GM19035 (cell line): ENCODE measurements around the gene VAMP3.
"Not testable (repeated sequence)": the region's sequence is repeated elsewhere in the genome, so short reads cannot be mapped to it uniquely, and the experiment has no call there.

Source experiments
- ATAC-seq: cut with Tn5 transposase; IDR thresholded peaks from one replicate; pipeline ENCODE4 v1.9.1; 2021; ENCODE audit not compliant: unreplicated experiment

Gene VAMP3

DNA sequence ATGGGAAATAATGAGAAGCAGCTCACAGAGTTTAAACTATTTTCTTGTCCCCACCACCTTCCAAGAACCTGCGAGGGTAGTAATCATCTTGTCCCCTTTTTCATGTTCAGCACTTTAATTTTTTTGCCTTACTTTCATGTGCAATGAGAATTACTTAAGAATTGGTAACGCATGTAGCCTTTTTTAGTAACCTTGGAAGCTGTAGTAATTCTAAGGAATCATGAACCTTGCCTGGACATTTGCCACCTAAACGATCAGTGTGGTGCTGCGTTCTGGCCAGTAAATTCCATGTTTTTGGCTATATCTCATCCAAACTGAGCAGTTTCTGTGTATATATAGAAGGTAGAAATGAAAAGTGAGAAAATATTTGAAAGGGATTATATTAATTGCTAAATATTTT is 3.9 kb upstream of the VAMP3 start:
- ATAC-seq, result no peak

- no peak for ATAC-seq
Observed at GRCh38 chr1:7768583-7768982, 2.5 kb upstream of the VAMP3 start.

DNA sequence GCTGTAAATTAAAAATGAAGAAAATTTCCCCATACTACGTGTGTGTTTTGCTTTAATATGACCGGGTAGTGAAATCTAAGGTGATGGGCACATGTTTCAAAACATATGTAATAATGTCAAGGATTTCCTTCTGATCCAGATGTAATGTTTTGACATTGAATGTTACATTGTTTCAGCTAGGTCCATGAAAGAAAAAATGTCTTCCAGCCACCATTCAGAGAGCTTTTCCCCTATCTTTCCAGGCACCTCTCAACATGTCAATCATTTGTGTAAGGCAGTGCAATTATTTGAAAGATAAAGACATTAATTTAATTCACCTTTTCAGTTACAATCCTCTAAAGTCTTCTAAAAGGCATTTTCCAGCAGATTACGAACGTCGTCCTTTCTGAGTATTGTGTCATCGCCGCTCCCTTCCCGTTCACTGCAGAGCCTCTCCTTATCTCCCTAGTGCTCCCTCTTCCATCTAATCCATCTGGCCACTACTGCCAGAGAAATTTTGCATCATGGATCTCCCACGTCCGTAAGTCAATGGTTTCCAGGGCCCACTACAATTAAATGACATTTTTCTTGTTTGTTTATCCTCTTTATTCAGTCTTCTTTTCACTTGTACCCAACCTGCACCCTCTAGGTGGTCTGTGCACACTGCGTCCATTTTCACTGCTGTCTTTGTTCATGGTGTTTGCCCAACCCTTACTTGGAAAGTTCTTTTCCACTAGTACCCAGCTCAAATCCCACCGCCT is 1.3 kb upstream of the VAMP3 start:
- ATAC-seq, result no peak

DNA sequence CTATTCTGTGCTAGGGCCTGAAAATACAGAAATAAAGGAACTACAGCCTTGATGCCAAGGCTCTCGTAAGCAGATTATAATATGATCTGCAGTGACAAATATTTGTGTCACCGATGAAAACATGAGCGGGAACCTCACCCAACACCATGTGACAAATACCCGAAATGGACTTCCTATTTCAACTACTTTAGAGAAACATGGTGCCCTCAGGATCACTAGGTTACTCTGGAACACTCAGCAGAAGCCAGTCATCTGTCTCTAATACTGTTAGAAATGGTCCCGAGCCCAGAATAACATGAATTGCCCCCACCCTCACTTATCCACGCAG is 463 bp upstream of the VAMP3 start:
- ATAC-seq, result no peak

DNA sequence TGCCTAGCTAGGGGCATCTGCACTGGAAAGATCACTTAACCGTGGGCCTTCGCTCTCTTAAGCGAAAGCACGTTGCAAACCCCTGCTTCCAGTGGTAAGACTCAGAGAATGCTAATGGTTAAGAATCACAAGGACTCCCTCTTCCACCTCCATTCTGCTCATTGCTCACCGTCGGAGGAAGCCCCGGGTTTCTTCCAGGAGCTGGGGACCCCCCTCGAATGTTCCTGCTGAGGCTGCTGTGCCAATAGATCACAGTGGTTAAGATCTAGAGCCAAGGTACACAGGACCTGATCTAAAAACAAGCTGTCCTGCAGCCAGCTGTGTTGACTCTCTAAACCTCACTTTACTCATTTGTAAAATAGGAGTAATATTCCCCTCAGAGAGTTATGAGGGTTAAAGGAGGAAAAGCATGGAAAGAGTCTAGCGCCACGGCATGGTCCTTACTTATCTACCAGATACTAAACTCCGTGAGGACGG is 765 bp downstream of the VAMP3 start:
- no peak for ATAC-seq

GRCh38 chr1:7777591-7777990 is 6.5 kb downstream of the VAMP3 start:
- ATAC-seq, result no peak

DNA sequence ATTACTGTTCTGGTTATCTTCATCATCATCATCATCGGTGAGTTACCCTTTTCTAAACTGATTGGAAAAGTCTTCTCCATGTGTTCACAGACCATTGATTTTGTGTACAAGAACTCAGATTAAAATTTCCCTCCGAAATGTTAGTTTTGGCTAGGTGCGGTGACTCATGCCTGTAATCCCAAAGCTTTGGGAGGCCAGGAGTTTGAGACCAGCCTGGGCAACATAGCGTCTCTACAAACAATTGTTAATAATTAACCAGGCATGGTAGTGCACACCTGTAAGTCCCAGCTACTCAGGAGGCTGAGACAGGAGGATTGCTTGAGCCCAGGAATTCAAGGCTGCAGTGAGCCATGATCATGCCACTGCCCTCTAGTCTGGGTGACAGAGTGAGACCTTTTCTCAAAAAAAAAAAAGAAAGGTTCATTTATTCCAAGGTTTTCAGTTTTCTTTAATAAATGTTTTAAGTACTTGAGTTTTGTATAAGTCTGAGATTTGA is 7.1 kb downstream of the VAMP3 start:
- ATAC-seq, result no peak

DNA sequence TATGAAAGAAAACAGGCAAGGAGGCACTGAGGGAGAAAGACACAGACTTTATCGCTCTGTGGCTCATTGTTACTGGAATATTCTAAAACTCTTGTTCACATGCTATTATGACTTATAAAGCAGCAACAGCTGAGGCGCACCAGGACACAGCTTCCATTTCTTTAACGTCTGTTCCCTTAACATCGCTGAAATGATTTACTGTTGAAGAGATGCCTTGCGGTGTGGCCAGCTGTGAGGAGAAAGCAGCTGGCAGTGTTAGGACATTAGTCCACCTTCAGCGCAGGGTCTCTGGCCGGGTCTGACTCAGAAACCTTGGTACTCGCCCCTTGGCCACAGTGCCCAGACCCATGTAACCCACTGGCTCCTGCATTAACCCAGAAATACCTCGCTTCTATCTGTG is 9.9 kb downstream of the VAMP3 start:
- ATAC-seq, result no peak

DNA sequence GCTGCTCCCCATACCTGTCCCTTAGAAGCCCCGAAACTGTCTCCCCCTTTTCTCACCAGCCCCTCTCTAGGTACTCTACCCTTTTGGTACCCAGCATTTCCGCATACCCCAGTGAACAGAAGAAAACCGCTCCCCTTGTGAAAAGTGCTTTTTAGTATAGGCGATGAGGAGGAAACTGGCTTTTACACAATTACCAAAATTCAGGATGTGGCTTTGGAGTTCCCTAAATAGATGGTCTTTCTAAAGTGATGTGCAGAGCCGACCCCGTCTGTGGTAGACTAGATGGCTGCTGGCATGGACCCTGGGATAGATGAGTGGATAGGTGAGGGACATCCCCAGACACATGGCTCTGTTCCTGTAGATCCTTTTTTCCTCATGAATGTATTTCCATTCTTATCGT is 10.4 kb downstream of the VAMP3 start:
- no peak for ATAC-seq

DNA sequence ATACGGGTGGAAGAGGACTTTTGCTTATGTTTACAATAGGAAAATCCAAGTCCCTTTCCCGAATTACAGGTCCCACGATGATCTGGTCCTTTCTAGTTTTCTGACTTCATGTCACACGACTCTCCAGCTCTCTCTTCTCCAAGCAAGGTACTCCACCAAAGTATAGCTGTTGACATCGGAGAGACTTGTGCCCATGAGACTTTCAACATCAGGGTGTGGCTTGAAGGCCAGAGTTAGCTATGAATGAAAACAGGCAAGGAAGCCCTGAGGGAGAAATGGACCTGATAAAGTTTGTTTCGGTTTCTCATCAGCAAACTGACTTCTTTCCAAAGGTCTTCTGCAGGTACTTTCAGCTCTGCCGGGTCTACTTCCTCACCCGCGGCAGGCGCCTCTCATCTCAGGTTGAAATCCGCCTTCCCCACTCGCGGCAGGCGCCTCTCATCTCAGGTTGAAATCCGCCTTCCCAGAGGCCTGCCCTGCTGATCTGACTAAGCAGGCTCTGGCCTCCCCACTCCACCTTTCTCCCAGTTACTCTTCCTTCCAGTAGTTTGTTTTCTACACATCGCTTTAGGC is 10.9 kb downstream of the VAMP3 start:
- no peak for ATAC-seq

GRCh38 chr1:7783178-7783711 is 12.1 kb downstream of the VAMP3 start:
- ATAC-seq, result no peak

GRCh38 chr1:7783826-7784491 is 12.9 kb downstream of the VAMP3 start, which contains the start of gene PER3:
PER3 (plus strand) TSS chr1:7784291; CDS start chr1:7784878, 587 bp downstream.
- ATAC-seq, result peak; percentile 94

- no peak for ATAC-seq
Observed at GRCh38 chr1:7784492-7785071, 13.5 kb downstream of the VAMP3 start.

DNA sequence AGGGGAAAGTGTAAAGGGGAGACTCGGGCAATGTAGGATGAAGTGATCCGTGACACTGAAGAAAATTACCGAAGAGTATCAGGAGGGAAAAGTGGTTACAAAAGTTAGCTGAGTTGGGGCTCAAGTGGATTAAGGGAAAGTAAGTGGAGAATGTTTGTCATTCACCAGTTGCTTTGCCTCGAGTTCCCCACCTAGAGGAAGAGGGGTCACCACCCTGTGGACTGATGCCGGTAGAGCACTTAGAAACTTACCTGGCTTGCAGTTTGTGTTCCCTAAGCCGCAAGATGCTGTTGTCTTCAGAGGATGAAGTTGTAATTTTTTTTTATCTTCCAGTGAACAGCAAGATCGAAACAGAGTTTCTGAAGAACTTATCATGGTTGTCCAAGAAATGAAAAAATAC is 14.0 kb downstream of the VAMP3 start:
- ATAC-seq, result no peak

GRCh38 chr1:7786795-7787194 is 15.7 kb downstream of the VAMP3 start:
- ATAC-seq, result no peak

- no peak for ATAC-seq
Observed at GRCh38 chr1:7789828-7790227, 18.7 kb downstream of the VAMP3 start.

DNA sequence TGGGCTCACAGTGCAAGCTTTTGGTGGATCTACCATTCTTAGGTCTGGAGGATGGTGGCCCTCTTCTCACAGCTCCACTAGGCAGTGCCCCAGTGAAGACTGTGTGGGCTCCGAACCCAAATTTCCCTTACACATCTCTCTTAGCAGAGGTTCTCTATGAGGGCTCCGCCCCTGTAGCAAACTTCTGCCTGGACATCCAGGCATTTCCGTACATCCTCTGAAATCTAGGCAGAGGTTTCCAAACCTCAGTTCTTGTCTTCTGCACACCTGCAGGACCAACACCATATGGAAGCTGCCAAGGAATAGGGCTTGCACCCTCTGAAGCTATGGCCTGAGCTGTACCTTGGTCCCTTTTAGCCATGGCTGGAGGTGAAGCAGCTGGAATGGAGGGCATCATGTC is 19.9 kb downstream of the VAMP3 start:
- not testable (repeated sequence) for ATAC-seq

DNA sequence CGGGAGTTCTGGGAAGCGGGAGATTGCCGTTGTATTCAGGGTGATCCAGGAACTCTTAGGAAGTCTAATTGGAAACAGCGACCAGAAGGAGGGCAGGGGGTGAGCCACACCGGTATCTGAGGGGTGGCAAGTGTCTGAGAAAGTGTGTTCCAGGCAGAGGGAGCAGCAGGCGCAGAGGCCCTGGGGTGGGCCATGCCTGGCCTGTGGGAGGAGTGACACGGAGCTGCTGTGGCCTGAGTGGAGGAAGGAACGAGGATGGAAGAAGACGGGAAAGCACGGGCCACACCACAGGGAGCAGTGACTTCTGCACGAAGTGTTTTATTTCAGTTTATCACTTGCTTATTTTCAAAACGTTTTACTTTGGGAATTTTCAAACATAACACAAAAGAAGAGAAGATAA is 24.3 kb downstream of the VAMP3 start:
- no peak for ATAC-seq

- ATAC-seq, result no peak
Observed at GRCh38 chr1:7805460-7805859, 34.4 kb downstream of the VAMP3 start.

DNA sequence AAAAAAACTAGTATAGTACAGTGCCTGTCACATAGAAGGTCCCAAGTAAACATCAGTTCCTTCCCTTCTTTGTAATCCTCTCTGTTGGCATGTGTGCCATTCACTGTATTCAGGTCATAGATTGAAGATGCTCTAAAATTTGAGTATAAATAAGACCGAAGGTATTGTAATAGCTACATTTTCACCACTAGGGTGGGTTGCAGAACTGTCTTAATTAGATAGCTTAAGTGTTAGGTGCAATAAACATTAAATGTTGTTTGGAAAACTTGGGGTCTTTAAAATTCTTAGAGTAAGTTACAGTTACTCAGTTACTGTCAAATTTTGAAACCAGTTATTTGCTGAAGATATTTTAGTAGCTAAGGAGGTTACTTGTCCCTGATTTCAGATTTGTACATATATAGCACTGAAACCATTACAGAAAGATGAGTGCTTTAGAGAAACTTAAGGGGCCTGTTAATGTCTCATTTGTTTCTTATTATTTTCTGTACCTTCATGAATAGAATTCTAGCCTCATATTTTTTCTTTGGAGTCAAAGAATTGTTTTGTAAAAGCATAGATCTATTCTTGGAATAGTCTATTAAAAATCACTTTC is 37.3 kb downstream of the VAMP3 start:
- ATAC-seq, result no peak

DNA sequence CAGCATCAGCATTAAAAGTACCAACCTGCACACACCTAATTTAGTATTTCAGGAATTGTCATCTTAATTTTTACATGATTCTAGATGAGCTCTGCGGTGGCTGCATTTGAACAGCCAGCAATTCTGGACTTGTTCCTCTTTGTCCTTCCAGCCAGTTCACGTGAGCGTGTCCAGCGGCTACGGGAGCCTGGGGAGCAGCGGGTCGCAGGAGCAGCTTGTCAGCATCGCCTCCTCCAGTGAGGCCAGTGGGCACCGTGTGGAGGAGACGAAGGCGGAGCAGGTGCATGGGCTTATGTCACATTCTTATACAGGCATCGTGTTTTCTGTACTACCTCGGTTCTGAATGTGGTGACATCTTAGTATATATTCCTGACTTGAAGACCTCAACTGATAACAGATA is 38.6 kb downstream of the VAMP3 start:
- no peak for ATAC-seq
